PFSK-1 (cell line): ENCODE measurements around the gene SACS.

Experiments
- FOXP2 ChIP-seq: optimal IDR thresholded peaks from 2 replicates; pipeline ENCODE3; 2011; ENCODE audit warnings: borderline replicate concordance, control low read depth, inconsistent platforms; ENCODE audit not compliant: insufficient read depth; ENCODE audit errors: extremely low read length, extremely low read depth
- POLR2AphosphoS5 ChIP-seq: IDR thresholded peaks from 2 replicates; pipeline ENCODE4 v1.6.1; 2012; ENCODE audit warnings: low read depth, mild to moderate bottlenecking, control low read depth, low read length, moderate library complexity
- REST ChIP-seq, 2 experiments: IDR thresholded peaks; 2 replicates each; pipeline versions ENCODE4 v1.6.1 to v1.8.0; 2011 to 2012; ENCODE audit warnings: low read depth in 2 of 2, low read length in 2 of 2, control low read depth in 1 of 2, inconsistent platforms in 1 of 2, mild to moderate bottlenecking in 1 of 2, moderate library complexity in 1 of 2; ENCODE audit not compliant: insufficient read depth in 1 of 2
- SIN3A ChIP-seq: IDR thresholded peaks from 2 replicates; pipeline ENCODE4 v1.6.1; 2012; ENCODE audit warnings: mild to moderate bottlenecking, low read length, moderate library complexity, borderline replicate concordance; ENCODE audit not compliant: insufficient read depth
- TAF1 ChIP-seq: IDR thresholded peaks from 2 replicates; pipeline ENCODE4 v1.6.1; 2012; ENCODE audit warnings: low read length, control low read depth, borderline replicate concordance; ENCODE audit not compliant: insufficient read depth

Gene SACS

GRCh38 chr13:23455401-23456185, 22.1 kb upstream of the SACS start:
- TF ChIP-seq FOXP2 (no peak), SIN3A (no peak)

GRCh38 chr13:23453132-23453531, 19.6 kb upstream of the SACS start:
- no peak for TF ChIP-seq SIN3A
- no peak for TF ChIP-seq POLR2AphosphoS5
- no peak for TF ChIP-seq REST (IDR thresholded peaks at IDR 0.05; ENCODE audit: insufficient read depth in 1 of 2, low read depth in 2 of 2, low read length in 2 of 2)
- TF ChIP-seq TAF1 = no peak
- no peak for TF ChIP-seq FOXP2

DNA sequence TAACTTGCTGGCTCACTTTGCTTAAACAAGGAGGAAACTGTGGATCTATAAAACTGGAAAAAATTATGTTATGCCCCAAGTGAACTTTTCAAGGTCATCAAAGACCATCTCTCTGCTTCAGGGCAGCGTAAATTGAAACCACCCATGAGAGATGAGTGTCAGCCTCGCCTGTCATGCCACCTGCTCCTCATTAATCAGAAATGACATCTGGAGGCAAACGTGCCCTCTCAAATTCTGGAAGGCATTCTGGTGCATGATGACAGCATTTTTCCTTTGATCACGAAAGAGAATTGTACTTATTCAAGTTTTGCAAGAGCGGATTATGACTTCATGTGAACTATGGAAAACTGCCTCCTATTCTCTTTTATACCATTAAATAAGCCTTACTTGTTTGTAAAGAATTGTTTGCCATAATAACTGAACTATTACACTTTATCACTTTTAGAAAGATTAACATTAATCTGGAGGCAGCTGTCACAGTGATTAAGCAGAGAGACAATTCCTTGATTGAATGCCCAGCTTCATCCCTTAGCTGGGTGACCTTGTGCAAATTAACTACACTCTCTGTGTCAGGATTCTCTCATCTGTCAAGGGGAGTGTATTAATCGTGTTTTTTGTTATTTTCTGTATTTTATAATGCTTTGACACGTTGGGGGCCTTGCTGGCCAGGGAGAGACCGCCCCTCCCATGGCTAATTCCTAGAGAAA, 17.0 kb upstream of the SACS start:
- TF ChIP-seq TAF1 (no peak), SIN3A (no peak), FOXP2 (no peak), POLR2AphosphoS5 (no peak)

DNA sequence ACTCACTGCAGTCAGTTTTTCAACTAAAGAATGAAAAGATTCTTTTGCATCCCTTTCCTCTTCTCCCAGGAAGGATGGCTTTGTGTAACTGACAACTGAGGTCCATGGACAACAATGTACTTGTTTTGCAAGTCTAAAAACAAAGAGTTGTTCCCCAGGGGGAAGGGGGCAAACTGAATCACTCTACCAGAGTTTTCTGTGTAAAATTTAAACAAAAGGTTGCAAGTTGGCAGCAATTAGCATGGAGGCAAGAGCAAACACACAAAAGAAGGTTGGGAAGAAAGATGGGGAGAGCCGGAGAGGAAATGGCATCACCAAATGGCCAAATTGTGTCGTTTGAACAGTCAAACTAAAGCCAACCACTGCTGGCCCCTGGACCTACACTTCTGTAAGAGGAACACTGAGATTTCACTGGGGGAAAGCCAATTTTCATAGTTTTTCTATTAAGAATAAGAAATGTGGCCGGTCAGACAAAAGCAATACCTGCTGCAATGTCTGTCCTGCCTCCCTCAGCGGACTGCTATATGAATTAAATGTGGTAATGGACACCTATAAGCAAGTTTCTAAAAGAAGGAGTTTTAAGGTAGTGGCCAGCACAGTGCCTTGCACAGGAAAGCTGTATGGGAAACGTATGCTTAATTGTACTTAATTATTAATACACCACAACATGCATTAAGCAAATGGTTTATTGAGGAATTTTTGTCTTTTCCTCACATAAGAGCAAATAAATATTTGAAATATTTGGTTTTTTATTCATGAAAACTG, 16.1 kb upstream of the SACS start:
- no peak for TF ChIP-seq FOXP2

- TF ChIP-seq POLR2AphosphoS5 (no peak), REST (IDR thresholded peaks at IDR 0.05; ENCODE audit: insufficient read depth in 1 of 2, low read depth in 2 of 2, low read length in 2 of 2) (no peak), TAF1 (no peak), SIN3A (no peak), FOXP2 (no peak)
Observed at GRCh38 chr13:23447927-23448326, 14.4 kb upstream of the SACS start.

GRCh38 chr13:23445794-23446193, 12.3 kb upstream of the SACS start:
- TF ChIP-seq FOXP2 = no peak
- TF ChIP-seq TAF1 = no peak
- TF ChIP-seq POLR2AphosphoS5 = no peak
- no peak for TF ChIP-seq SIN3A
- TF ChIP-seq REST (IDR thresholded peaks at IDR 0.05; ENCODE audit: insufficient read depth in 1 of 2, low read depth in 2 of 2, low read length in 2 of 2) = no peak
